ENCODE measurements around the gene CYP1B1. TPM values are rescaled to one million over a fixed set of nuclear protein-coding genes. Genes with fewer than 3 reads are reported as not detected.
A peak's percentile ranks its signal among the peaks of the same experiment; 100 is the strongest.

CYP1B1 gene
- total and polyA plus RNA-seq, 4 donors = 9.8 to 47.7 (median 31.3) TPM

- peak; percentile 62 to 74 (median 70) for DNase-seq
- Histone ChIP-seq H3K4me3 (peak overlapping the region; percentile 66), H3K4me1 (ENCODE audit: control insufficient read depth in 5 of 5, insufficient read depth in 5 of 5, low read length in 5 of 5) (peaks cover 0 to 37% (median 17%) of the 10 kb centered on the region in 5 donors), H3K36me3 (ENCODE audit: control insufficient read depth in 4 of 4, insufficient read depth in 4 of 4, low read length in 4 of 4) (no peaks in the 10 kb centered on the region), H3K27ac (ENCODE audit: low read depth in 1 of 2, low read length in 1 of 2) (peak overlapping the region; percentile 67 to 93), H3K27me3 (ENCODE audit: control insufficient read depth in 3 of 3, insufficient read depth in 3 of 3, low read length in 2 of 3) (peaks cover 0 to 57% (median 49%) of the 10 kb centered on the region in 3 donors), H3K9me3 (ENCODE audit: control insufficient read depth in 4 of 4, insufficient read depth in 3 of 4, low read length in 3 of 4) (peaks cover 0 to 8% (median 0%) of the 10 kb centered on the region in 4 donors), H3K9ac (ENCODE audit: insufficient read depth in 1 of 2, low read length in 2 of 2) (no peak overlapping the region)
- peak; percentile 35 for ATAC-seq (ENCODE audit: insufficient read depth, low FRiP score)
- WGBS, 2 donors = 1% methylated on average over 57 to 76 of the region's 76 CpGs
- TF ChIP-seq CTCF (IDR thresholded peaks at IDR 0.05; ENCODE audit: control extremely low read depth, extremely low read depth) = no peak
These were observed 919 bp upstream of the CYP1B1 start for GRCh38 chr2:38076710-38077430.

- Histone ChIP-seq H3K9ac (ENCODE audit: insufficient read depth in 1 of 2, low read length in 2 of 2) (no peak overlapping the region), H3K9me3 (ENCODE audit: control insufficient read depth in 4 of 4, insufficient read depth in 3 of 4, low read length in 3 of 4) (peaks cover 0 to 8% (median 0%) of the 10 kb centered on the region in 4 donors), H3K27me3 (ENCODE audit: control insufficient read depth in 3 of 3, insufficient read depth in 3 of 3, low read length in 2 of 3) (peaks cover 0 to 60% (median 49%) of the 10 kb centered on the region in 3 donors), H3K36me3 (ENCODE audit: control insufficient read depth in 4 of 4, insufficient read depth in 4 of 4, low read length in 4 of 4) (no peaks in the 10 kb centered on the region), H3K4me1 (ENCODE audit: control insufficient read depth in 5 of 5, insufficient read depth in 5 of 5, low read length in 5 of 5) (peaks cover 0 to 37% (median 17%) of the 10 kb centered on the region in 5 donors), H3K4me3 (peak overlapping the region; percentile 66), H3K27ac (ENCODE audit: low read depth in 1 of 2, low read length in 1 of 2) (peak overlapping the region; percentile 56 to 93)
- peak; percentile 65 to 71 (median 67) for DNase-seq
- 0 to 1% methylated on average over 47 to 51 of the region's 51 CpGs for WGBS, 2 donors
- ATAC-seq (ENCODE audit: insufficient read depth, low FRiP score) = peak; percentile 69
- TF ChIP-seq CTCF (IDR thresholded peaks at IDR 0.05; ENCODE audit: control extremely low read depth, extremely low read depth) = no peak
These were observed 280 bp upstream of the CYP1B1 start for GRCh38 chr2:38076152-38076709.

- Histone ChIP-seq H3K4me3 (peak overlapping the region; percentile 66), H3K27me3 (ENCODE audit: control insufficient read depth in 3 of 3, insufficient read depth in 3 of 3, low read length in 2 of 3) (peaks cover 0 to 56% (median 46%) of the 10 kb centered on the region in 3 donors), H3K9me3 (ENCODE audit: control insufficient read depth in 4 of 4, insufficient read depth in 3 of 4, low read length in 3 of 4) (peaks cover 0 to 8% (median 0%) of the 10 kb centered on the region in 4 donors), H3K9ac (ENCODE audit: insufficient read depth in 1 of 2, low read length in 2 of 2) (no peak overlapping the region), H3K36me3 (ENCODE audit: control insufficient read depth in 4 of 4, insufficient read depth in 4 of 4, low read length in 4 of 4) (no peaks in the 10 kb centered on the region), H3K4me1 (ENCODE audit: control insufficient read depth in 5 of 5, insufficient read depth in 5 of 5, low read length in 5 of 5) (peaks cover 0 to 37% (median 17%) of the 10 kb centered on the region in 5 donors), H3K27ac (ENCODE audit: low read depth in 1 of 2, low read length in 1 of 2) (peak overlapping the region in 1 of 2 donors; percentile 93)
- peak; percentile 15 to 38 (median 38) for DNase-seq
- no peak for TF ChIP-seq CTCF (IDR thresholded peaks at IDR 0.05; ENCODE audit: control extremely low read depth, extremely low read depth)
- 5 to 8% methylated on average over 71 to 82 of the region's 82 CpGs for WGBS, 2 donors
- no peak for ATAC-seq (ENCODE audit: insufficient read depth, low FRiP score)
These were observed 1.0 kb downstream of the CYP1B1 start for GRCh38 chr2:38074764-38075506.
